OCI-LY1 (cell line): ENCODE results near the gene USH2A.

Source experiments
- H2AFZ ChIP-seq: fragments of 200-600 bp; sonication (generic), shearing (Covaris generic); 2 replicates; pipeline ENCODE4 v1.6.0; 2014; ENCODE audit warnings: antibody characterized with exemption, mild to moderate bottlenecking, low read length
- H3F3A ChIP-seq: fragments of 200-600 bp; sonication (generic), shearing (Covaris generic); 2 replicates; pipeline ENCODE4 v1.6.0; 2014; ENCODE audit warnings: mild to moderate bottlenecking, antibody characterized with exemption, low read length, moderate library complexity; ENCODE audit not compliant: insufficient read depth
- H3K27ac ChIP-seq: fragments of 200-600 bp; sonication (generic); 2 replicates; pipeline ENCODE4 v1.5.1; 2014; ENCODE audit warnings: low read length, mixed run types, mild to moderate bottlenecking, low read depth; ENCODE audit not compliant: poor library complexity, severe bottlenecking
- H3K27me3 ChIP-seq: fragments of 200-600 bp; sonication (generic); 2 replicates; pipeline ENCODE4 v1.6.0; 2014; ENCODE audit warnings: antibody characterized with exemption, mild to moderate bottlenecking, low read length, moderate library complexity; ENCODE audit not compliant: insufficient read depth
- H3K36me3 ChIP-seq: fragments of 200-600 bp; sonication (generic); 2 replicates; pipeline ENCODE4 v1.6.1; 2014; ENCODE audit warnings: mild to moderate bottlenecking, antibody characterized with exemption, low read length, moderate library complexity, mixed read lengths; ENCODE audit not compliant: insufficient read depth
- H3K4me1 ChIP-seq: fragments of 200-600 bp; sonication (generic); 2 replicates; pipeline ENCODE4 v1.5.1; 2014; ENCODE audit warnings: mild to moderate bottlenecking, low read length, moderate library complexity; ENCODE audit not compliant: insufficient read depth, severe bottlenecking
- H3K4me2 ChIP-seq: fragments of 200-600 bp; sonication (generic), shearing (Covaris generic); 2 replicates; pipeline ENCODE4 v1.6.1; 2014; ENCODE audit warnings: low read length
- H3K4me3 ChIP-seq: fragments of 200-600 bp; sonication (generic); 2 replicates; pipeline ENCODE4 v1.5.1; 2014; ENCODE audit warnings: low read length, low read depth, mild to moderate bottlenecking, mixed read lengths; ENCODE audit not compliant: poor library complexity, severe bottlenecking
- H3K79me2 ChIP-seq: fragments of 200-600 bp; shearing (Covaris generic); 2 replicates; pipeline ENCODE4 v1.6.1; 2016; ENCODE audit warnings: mixed run types, low read length, mixed read lengths; ENCODE audit not compliant: insufficient read depth
- H3K9ac ChIP-seq: fragments of 200-600 bp; sonication (generic), shearing (Covaris generic); 2 replicates; pipeline ENCODE4 v1.6.1; 2014; ENCODE audit warnings: mild to moderate bottlenecking, low read length, mixed read lengths
- H3K9me2 ChIP-seq: fragments of 200-600 bp; sonication (generic), shearing (Covaris generic); 2 replicates; pipeline ENCODE4 v1.6.1; 2014; ENCODE audit warnings: low read depth, mild to moderate bottlenecking, low read length, mixed read lengths
- H3K9me3 ChIP-seq: fragments of 200-600 bp; shearing (Covaris generic); 2 replicates; pipeline ENCODE4 v1.6.1; 2014; ENCODE audit warnings: low read length, mixed read lengths
- H4K20me1 ChIP-seq: fragments of 200-600 bp; sonication (generic), shearing (Covaris generic); 2 replicates; pipeline ENCODE4 v1.6.0; 2016; ENCODE audit warnings: mild to moderate bottlenecking, low read length; ENCODE audit not compliant: insufficient read depth
- EZH2 ChIP-seq: fragments of 200-600 bp; sonication (generic), shearing (Covaris generic); IDR thresholded peaks from 2 replicates; pipeline ENCODE4 v1.8.0; 2017; ENCODE audit warnings: borderline replicate concordance, mixed run types, mild to moderate bottlenecking, antibody characterized with exemption, low read length, moderate library complexity, mixed read lengths
- TF ChIP-seq, protein P1 (sequence below): fragments of 200-600 bp; sonication (generic), shearing (Covaris generic); IDR thresholded peaks from 2 replicates; pipeline ENCODE4 v1.5.1; 2017; ENCODE audit warnings: mild to moderate bottlenecking, antibody characterized with exemption, low read length, moderate library complexity, mixed read lengths

Gene USH2A

DNA sequence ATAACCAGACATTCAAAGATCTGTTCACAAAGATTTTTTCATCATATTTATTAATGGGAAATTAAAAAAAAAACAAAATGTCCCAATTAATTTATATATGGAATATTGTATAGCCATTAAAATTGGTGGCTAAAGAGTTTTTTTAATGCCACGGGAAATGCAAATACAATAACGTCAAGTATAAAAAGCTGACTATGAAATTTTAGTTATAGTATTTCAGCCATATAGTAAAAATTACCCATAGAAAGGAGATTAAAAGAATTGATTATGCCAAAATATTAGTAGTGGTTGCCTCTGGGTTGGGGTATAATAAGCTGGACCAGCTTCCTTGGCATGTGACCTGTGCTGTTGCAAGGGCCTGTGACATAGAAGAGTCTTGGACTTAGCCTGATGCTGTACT is 777.4 kb downstream of the USH2A start:
- Histone ChIP-seq H4K20me1 (no peaks in the 10 kb centered on the region), H2AFZ (no peak overlapping the region), H3K27ac (no peak overlapping the region), H3K79me2 (no peaks in the 10 kb centered on the region), H3K9ac (no peak overlapping the region), H3K36me3 (no peaks in the 10 kb centered on the region), H3F3A (no peaks in the 10 kb centered on the region), H3K27me3 (no peaks in the 10 kb centered on the region), H3K9me3 (no peaks in the 10 kb centered on the region), H3K4me2 (no peak overlapping the region), H3K9me2 (no peaks in the 10 kb centered on the region), H3K4me1 (no peaks in the 10 kb centered on the region), H3K4me3 (no peak overlapping the region)
- TF ChIP-seq EZH2: no peak
- TF ChIP-seq, protein P1, sequence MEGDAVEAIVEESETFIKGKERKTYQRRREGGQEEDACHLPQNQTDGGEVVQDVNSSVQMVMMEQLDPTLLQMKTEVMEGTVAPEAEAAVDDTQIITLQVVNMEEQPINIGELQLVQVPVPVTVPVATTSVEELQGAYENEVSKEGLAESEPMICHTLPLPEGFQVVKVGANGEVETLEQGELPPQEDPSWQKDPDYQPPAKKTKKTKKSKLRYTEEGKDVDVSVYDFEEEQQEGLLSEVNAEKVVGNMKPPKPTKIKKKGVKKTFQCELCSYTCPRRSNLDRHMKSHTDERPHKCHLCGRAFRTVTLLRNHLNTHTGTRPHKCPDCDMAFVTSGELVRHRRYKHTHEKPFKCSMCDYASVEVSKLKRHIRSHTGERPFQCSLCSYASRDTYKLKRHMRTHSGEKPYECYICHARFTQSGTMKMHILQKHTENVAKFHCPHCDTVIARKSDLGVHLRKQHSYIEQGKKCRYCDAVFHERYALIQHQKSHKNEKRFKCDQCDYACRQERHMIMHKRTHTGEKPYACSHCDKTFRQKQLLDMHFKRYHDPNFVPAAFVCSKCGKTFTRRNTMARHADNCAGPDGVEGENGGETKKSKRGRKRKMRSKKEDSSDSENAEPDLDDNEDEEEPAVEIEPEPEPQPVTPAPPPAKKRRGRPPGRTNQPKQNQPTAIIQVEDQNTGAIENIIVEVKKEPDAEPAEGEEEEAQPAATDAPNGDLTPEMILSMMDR: no peak

DNA sequence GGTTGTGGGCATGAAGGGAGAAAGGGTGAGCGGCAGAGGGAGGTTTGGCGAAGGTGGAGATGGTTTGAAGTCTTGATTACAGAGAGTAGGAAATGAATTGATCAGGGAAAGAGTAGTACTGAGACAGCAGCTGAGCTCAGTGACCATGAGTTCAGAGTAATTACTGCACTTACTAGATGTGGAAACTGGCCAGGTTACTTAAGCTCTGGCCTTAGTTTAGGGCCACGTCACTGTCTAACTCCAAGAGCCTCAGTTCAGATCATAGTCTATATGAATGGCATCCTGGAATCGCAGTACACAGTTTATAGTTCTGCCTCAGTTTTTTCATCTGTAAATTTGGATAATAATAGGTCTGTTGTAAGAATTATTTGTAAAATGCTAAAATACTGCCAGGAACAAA is 778.1 kb downstream of the USH2A start:
- no peak for TF ChIP-seq EZH2
- TF ChIP-seq, protein P1: no peak

DNA sequence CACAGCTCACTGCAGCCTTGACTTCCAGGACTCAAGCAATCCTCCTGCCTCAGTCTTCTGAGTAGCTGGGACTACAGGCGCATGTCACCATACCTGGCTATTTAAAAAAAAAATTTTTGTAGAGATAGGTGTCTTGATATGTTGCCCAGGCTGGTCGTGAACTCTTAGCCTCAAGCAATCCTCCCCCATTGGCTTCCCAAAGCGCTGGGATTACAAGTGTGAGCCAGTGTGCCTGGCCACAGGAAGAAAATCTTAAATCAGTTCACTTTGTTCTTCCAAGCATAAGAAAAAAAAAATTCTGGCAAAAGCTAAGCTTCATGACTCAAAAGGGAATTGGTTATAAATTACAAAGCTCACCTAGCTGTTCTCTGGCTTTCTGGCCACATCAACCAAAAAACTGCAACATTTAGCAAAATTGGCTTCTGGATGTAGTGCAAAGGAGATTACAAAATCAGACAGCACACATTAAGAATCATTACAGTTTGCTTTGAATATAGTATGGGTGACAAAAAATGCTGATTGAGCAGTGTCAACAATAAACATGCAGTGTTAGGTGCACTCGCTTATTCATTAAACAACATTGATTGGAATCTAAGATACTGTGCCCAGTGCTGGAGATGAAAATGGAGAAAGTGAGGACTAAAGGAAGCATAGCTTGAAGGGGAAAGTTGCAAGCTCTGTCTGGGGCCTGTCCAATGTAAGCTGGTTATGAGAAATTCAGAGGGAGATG is 779.5 kb downstream of the USH2A start:
- no peaks in the 10 kb centered on the region for H3F3A ChIP-seq

More for the DNA sequence above, 778.1 kb downstream of the USH2A start:
- Histone ChIP-seq H3K4me1 (no peaks in the 10 kb centered on the region), H3K27me3 (no peaks in the 10 kb centered on the region), H3K27ac (no peak overlapping the region), H3K9ac (no peak overlapping the region), H3K9me3 (no peaks in the 10 kb centered on the region), H3K4me3 (no peak overlapping the region), H3K4me2 (no peak overlapping the region), H2AFZ (no peak overlapping the region), H3K36me3 (no peaks in the 10 kb centered on the region), H3K79me2 (no peaks in the 10 kb centered on the region), H3K9me2 (no peaks in the 10 kb centered on the region), H4K20me1 (no peaks in the 10 kb centered on the region), H3F3A (no peaks in the 10 kb centered on the region)

More for the DNA sequence above, 779.5 kb downstream of the USH2A start:
- Histone ChIP-seq H2AFZ (no peak overlapping the region), H3K4me2 (no peak overlapping the region), H3K27me3 (no peaks in the 10 kb centered on the region), H3K9ac (no peak overlapping the region), H3K27ac (no peak overlapping the region), H3K36me3 (no peaks in the 10 kb centered on the region), H3K79me2 (no peaks in the 10 kb centered on the region), H3K9me2 (no peaks in the 10 kb centered on the region), H3K4me1 (no peaks in the 10 kb centered on the region), H3K9me3 (no peaks in the 10 kb centered on the region), H3K4me3 (no peak overlapping the region), H4K20me1 (no peaks in the 10 kb centered on the region)
- TF ChIP-seq, protein P1: no peak
